Activated naive CD8-positive, alpha-beta T cell treated with anti-CD3 and anti-CD28 coated beads for 36 hours (primary cell): ENCODE results near the gene PURA. TPM values are rescaled to one million over a fixed set of nuclear protein-coding genes. Genes with fewer than 3 reads are reported as not detected.

ENCODE experiments used
- DNase-seq: peaks from one replicate; pipeline ENCODE4 v3.0.0; 2021
- H3K27ac Mint-ChIP-seq: one replicate; pipeline ENCODE4 v1.8.0; 2022; ENCODE audit warnings: mild to moderate bottlenecking, moderate library complexity, mixed read lengths
- H3K27me3 Mint-ChIP-seq: one replicate; pipeline ENCODE4 v1.8.0; 2022; ENCODE audit warnings: mild to moderate bottlenecking, mixed read lengths
- H3K36me3 Mint-ChIP-seq: one replicate; pipeline ENCODE4 v1.8.0; 2021; ENCODE audit warnings: mild to moderate bottlenecking, mixed read lengths
- H3K4me1 Mint-ChIP-seq: one replicate; pipeline ENCODE4 v1.8.0; 2021; ENCODE audit warnings: mixed read lengths
- H3K4me3 Mint-ChIP-seq: one replicate; pipeline ENCODE4 v1.8.0; 2022; ENCODE audit warnings: mild to moderate bottlenecking, moderate library complexity, mixed read lengths
- H3K9me3 Mint-ChIP-seq: one replicate; pipeline ENCODE4 v1.8.0; 2022; ENCODE audit warnings: mixed read lengths
- total RNA-seq, 2 experiments: library from RNA; stranded (reverse); gene quantifications; one replicate each; pipeline ENCODE4 v1.2.3, GENCODE V29; 2021

Gene PURA
- total RNA-seq, 2 experiments from 2014 or later = 9.7 to 9.9 TPM

- H3K9me3 Mint-ChIP-seq = no peaks in the 10 kb centered on the region
- peak overlapping the region; percentile 90 for H3K27ac Mint-ChIP-seq
- H3K36me3 Mint-ChIP-seq = no peaks in the 10 kb centered on the region
- H3K4me1 Mint-ChIP-seq = peaks cover 37% of the 10 kb centered on the region
- no peak for DNase-seq
- H3K27me3 Mint-ChIP-seq = peaks cover 7% of the 10 kb centered on the region
- peak overlapping the region; percentile 91 for H3K4me3 Mint-ChIP-seq
Measured at GRCh38 chr5:140106805-140107311, 7.1 kb upstream of the PURA start.

GRCh38 chr5:140107312-140108092 is 6.4 kb upstream of the PURA start:
- DNase-seq = peak; percentile 93
- no peaks in the 10 kb centered on the region for H3K36me3 Mint-ChIP-seq

GRCh38 chr5:140108093-140109017 is 5.6 kb upstream of the PURA start:
- H3K36me3 Mint-ChIP-seq = no peaks in the 10 kb centered on the region
- peaks cover 7% of the 10 kb centered on the region for H3K27me3 Mint-ChIP-seq
- peak; percentile 27 for DNase-seq
- H3K4me3 Mint-ChIP-seq = peak overlapping the region; percentile 91
- H3K9me3 Mint-ChIP-seq = no peaks in the 10 kb centered on the region
- H3K4me1 Mint-ChIP-seq = peaks cover 47% of the 10 kb centered on the region
- H3K27ac Mint-ChIP-seq = peak overlapping the region; percentile 90

More at GRCh38 chr5:140107312-140108092, 6.4 kb upstream of the PURA start:
- peaks cover 43% of the 10 kb centered on the region for H3K4me1 Mint-ChIP-seq
- H3K4me3 Mint-ChIP-seq = peak overlapping the region; percentile 91
- H3K27ac Mint-ChIP-seq = peak overlapping the region; percentile 90
- H3K27me3 Mint-ChIP-seq = peaks cover 7% of the 10 kb centered on the region
- H3K9me3 Mint-ChIP-seq = no peaks in the 10 kb centered on the region

- Mint-ChIP-seq H3K4me1 (peaks cover 47% of the 10 kb centered on the region), H3K27me3 (peaks cover 7% of the 10 kb centered on the region)
- DNase-seq = no peak
Measured at GRCh38 chr5:140109018-140109758, 4.7 kb upstream of the PURA start.

GRCh38 chr5:140109759-140110645 is 3.9 kb upstream of the PURA start:
- H3K27me3 Mint-ChIP-seq = peaks cover 7% of the 10 kb centered on the region
- H3K36me3 Mint-ChIP-seq = peaks cover 3% of the 10 kb centered on the region
- no peak overlapping the region for H3K27ac Mint-ChIP-seq
- H3K4me3 Mint-ChIP-seq = peak overlapping the region; percentile 91
- no peak for DNase-seq
- no peaks in the 10 kb centered on the region for H3K9me3 Mint-ChIP-seq
- H3K4me1 Mint-ChIP-seq = peaks cover 47% of the 10 kb centered on the region

More at GRCh38 chr5:140109018-140109758, 4.7 kb upstream of the PURA start:
- H3K27ac Mint-ChIP-seq = peak overlapping the region; percentile 90
- H3K4me3 Mint-ChIP-seq = peak overlapping the region; percentile 91
- H3K9me3 Mint-ChIP-seq = no peaks in the 10 kb centered on the region
- no peaks in the 10 kb centered on the region for H3K36me3 Mint-ChIP-seq

GRCh38 chr5:140110646-140110957 is 3.3 kb upstream of the PURA start:
- Mint-ChIP-seq H3K27me3 (peaks cover 7% of the 10 kb centered on the region), H3K36me3 (peaks cover 3% of the 10 kb centered on the region), H3K27ac (no peak overlapping the region), H3K4me3 (no peak overlapping the region), H3K9me3 (no peaks in the 10 kb centered on the region), H3K4me1 (peaks cover 48% of the 10 kb centered on the region)
- DNase-seq = no peak

GRCh38 chr5:140111011-140111858 is 2.7 kb upstream of the PURA start:
- Mint-ChIP-seq H3K4me3 (no peak overlapping the region), H3K9me3 (no peaks in the 10 kb centered on the region)

GRCh38 chr5:140111859-140112551 is 1.9 kb upstream of the PURA start:
- DNase-seq = no peak
- Mint-ChIP-seq H3K4me1 (peaks cover 49% of the 10 kb centered on the region), H3K27me3 (peaks cover 7% of the 10 kb centered on the region), H3K4me3 (peak overlapping the region; percentile 15), H3K9me3 (no peaks in the 10 kb centered on the region), H3K36me3 (peaks cover 3% of the 10 kb centered on the region), H3K27ac (peak overlapping the region; percentile 46)

More at GRCh38 chr5:140111011-140111858, 2.7 kb upstream of the PURA start:
- H3K27ac Mint-ChIP-seq = peak overlapping the region; percentile 46
- no peak for DNase-seq
- peaks cover 7% of the 10 kb centered on the region for H3K27me3 Mint-ChIP-seq
- H3K4me1 Mint-ChIP-seq = peaks cover 50% of the 10 kb centered on the region
- peaks cover 3% of the 10 kb centered on the region for H3K36me3 Mint-ChIP-seq

- peak overlapping the region; percentile 92 for H3K4me3 Mint-ChIP-seq
- H3K27me3 Mint-ChIP-seq = peaks cover 7% of the 10 kb centered on the region
- DNase-seq = no peak
- peaks cover 53% of the 10 kb centered on the region for H3K4me1 Mint-ChIP-seq
- peaks cover 3% of the 10 kb centered on the region for H3K36me3 Mint-ChIP-seq
- H3K9me3 Mint-ChIP-seq = no peaks in the 10 kb centered on the region
- H3K27ac Mint-ChIP-seq = peak overlapping the region; percentile 90
Measured at GRCh38 chr5:140112685-140113179, 1.2 kb upstream of the PURA start.

- peak; percentile 32 for DNase-seq
- peaks cover 7% of the 10 kb centered on the region for H3K27me3 Mint-ChIP-seq
- H3K36me3 Mint-ChIP-seq = peaks cover 3% of the 10 kb centered on the region
- no peaks in the 10 kb centered on the region for H3K9me3 Mint-ChIP-seq
- H3K27ac Mint-ChIP-seq = peak overlapping the region; percentile 90
- H3K4me1 Mint-ChIP-seq = peaks cover 58% of the 10 kb centered on the region
- peak overlapping the region; percentile 92 for H3K4me3 Mint-ChIP-seq
Measured at GRCh38 chr5:140113180-140113698, 670 bp upstream of the PURA start.

GRCh38 chr5:140114341-140115185 is 654 bp downstream of the PURA start:
- Mint-ChIP-seq H3K27me3 (peaks cover 7% of the 10 kb centered on the region), H3K4me1 (peaks cover 56% of the 10 kb centered on the region)
- peak; percentile 46 for DNase-seq

GRCh38 chr5:140115186-140115500 is 1.2 kb downstream of the PURA start:
- H3K9me3 Mint-ChIP-seq = no peaks in the 10 kb centered on the region
- peaks cover 5% of the 10 kb centered on the region for H3K27me3 Mint-ChIP-seq
- H3K4me1 Mint-ChIP-seq = peaks cover 53% of the 10 kb centered on the region
- peaks cover 3% of the 10 kb centered on the region for H3K36me3 Mint-ChIP-seq
- no peak for DNase-seq
- peak overlapping the region; percentile 92 for H3K4me3 Mint-ChIP-seq
- no peak overlapping the region for H3K27ac Mint-ChIP-seq

More at GRCh38 chr5:140114341-140115185, 654 bp downstream of the PURA start:
- Mint-ChIP-seq H3K9me3 (no peaks in the 10 kb centered on the region), H3K4me3 (peak overlapping the region; percentile 92), H3K27ac (peak overlapping the region; percentile 90), H3K36me3 (peaks cover 3% of the 10 kb centered on the region)
